ENCODE data around the gene DOK5. TPM values are rescaled to one million over a fixed set of nuclear protein-coding genes. Genes with fewer than 3 reads are reported as not detected.
"Not testable (repeated sequence)": the region's sequence is repeated elsewhere in the genome, so short reads cannot be mapped to it uniquely, and the experiment has no call there.

Gene DOK5
- total RNA-seq, 2 experiments from 2014 or later: 3.9 to 4.3 TPM

GRCh38 chr20:54474046-54474445 lies 1.3 kb upstream of the DOK5 start:
- no peaks in the 10 kb centered on the region for H3K36me3 Mint-ChIP-seq (ENCODE audit: low read depth)
- H3K27ac Mint-ChIP-seq: no peak overlapping the region
- CTCF ChIA-PET: no interaction called here
- no peak overlapping the region for H3K4me3 Mint-ChIP-seq
- peaks cover 3% of the 10 kb centered on the region for H3K9me3 Mint-ChIP-seq
- no peak for DNase-seq
- H3K4me1 Mint-ChIP-seq (ENCODE audit: low read depth): peaks cover 21% of the 10 kb centered on the region
- H3K27me3 Mint-ChIP-seq (ENCODE audit: low read depth): peaks cover 46% of the 10 kb centered on the region
- intact Hi-C loops (cut with micrococcal nuclease): loop anchor here (5.0 to 10.0 kb wide), 2 partner anchors 149 to 252 kb away; no protein-coding TSS in a partner anchor

GRCh38 chr20:54474866-54475265 lies 527 bp upstream of the DOK5 start:
- peaks cover 52% of the 10 kb centered on the region for H3K27me3 Mint-ChIP-seq (ENCODE audit: low read depth)
- intact Hi-C loops (cut with micrococcal nuclease): loop anchor here (5.0 to 10.0 kb wide), 2 partner anchors 150 to 253 kb away; no protein-coding TSS in a partner anchor
- no peak overlapping the region for H3K27ac Mint-ChIP-seq
- peaks cover 3% of the 10 kb centered on the region for H3K9me3 Mint-ChIP-seq
- no peaks in the 10 kb centered on the region for H3K36me3 Mint-ChIP-seq (ENCODE audit: low read depth)
- CTCF ChIA-PET: no interaction called here
- no peak for DNase-seq
- H3K4me1 Mint-ChIP-seq (ENCODE audit: low read depth): peaks cover 23% of the 10 kb centered on the region
- H3K4me3 Mint-ChIP-seq: peak overlapping the region; percentile 14

GRCh38 chr20:54476169-54477009 lies 996 bp downstream of the DOK5 start:
- CTCF ChIA-PET: no interaction called here
- intact Hi-C loops (cut with micrococcal nuclease): loop anchor here (10.0 kb wide), 1 partner anchor 152 kb away; no protein-coding TSS in a partner anchor
- H3K4me1 Mint-ChIP-seq (ENCODE audit: low read depth): peaks cover 24% of the 10 kb centered on the region
- no peak for DNase-seq
- peaks cover 3% of the 10 kb centered on the region for H3K9me3 Mint-ChIP-seq
- H3K4me3 Mint-ChIP-seq: peak overlapping the region; percentile 62
- no peak overlapping the region for H3K27ac Mint-ChIP-seq
- H3K36me3 Mint-ChIP-seq (ENCODE audit: low read depth): no peaks in the 10 kb centered on the region
- peaks cover 58% of the 10 kb centered on the region for H3K27me3 Mint-ChIP-seq (ENCODE audit: low read depth)

GRCh38 chr20:54477191-54477955 lies 2.0 kb downstream of the DOK5 start:
- intact Hi-C loops (cut with micrococcal nuclease): loop anchor here (10.0 kb wide), 1 partner anchor 153 kb away; no protein-coding TSS in a partner anchor
- H3K27ac Mint-ChIP-seq: no peak overlapping the region
- H3K4me1 Mint-ChIP-seq (ENCODE audit: low read depth): peaks cover 24% of the 10 kb centered on the region
- no peak for DNase-seq
- no peaks in the 10 kb centered on the region for H3K36me3 Mint-ChIP-seq (ENCODE audit: low read depth)
- H3K27me3 Mint-ChIP-seq (ENCODE audit: low read depth): peaks cover 61% of the 10 kb centered on the region
- CTCF ChIA-PET: no interaction called here
- H3K4me3 Mint-ChIP-seq: peak overlapping the region; percentile 62
- H3K9me3 Mint-ChIP-seq: no peaks in the 10 kb centered on the region

GRCh38 chr20:54479138-54479906 lies 3.9 kb downstream of the DOK5 start:
- H3K36me3 Mint-ChIP-seq (ENCODE audit: low read depth): no peaks in the 10 kb centered on the region
- CTCF ChIA-PET: interaction anchor here (0.6 to 0.7 kb wide), 2 partner anchors 9 to 1155 kb away, joined by 3 to 4 read pairs; no protein-coding TSS in a partner anchor
- peaks cover 16% of the 10 kb centered on the region for H3K4me1 Mint-ChIP-seq (ENCODE audit: low read depth)
- no peak for DNase-seq
- no peak overlapping the region for H3K27ac Mint-ChIP-seq
- intact Hi-C loops (cut with micrococcal nuclease): loop anchor here (10.0 kb wide), 1 partner anchor 155 kb away; no protein-coding TSS in a partner anchor
- H3K9me3 Mint-ChIP-seq: no peaks in the 10 kb centered on the region
- no peak overlapping the region for H3K4me3 Mint-ChIP-seq
- peaks cover 51% of the 10 kb centered on the region for H3K27me3 Mint-ChIP-seq (ENCODE audit: low read depth)

GRCh38 chr20:54479937-54480336 lies 4.5 kb downstream of the DOK5 start:
- DNase-seq; H3K27ac Mint-ChIP-seq; H3K36me3 Mint-ChIP-seq (ENCODE audit: low read depth); H3K4me1 Mint-ChIP-seq (ENCODE audit: low read depth); CTCF ChIA-PET; H3K9me3 Mint-ChIP-seq; H3K4me3 Mint-ChIP-seq: not testable (repeated sequence)
- peaks cover 48% of the 10 kb centered on the region for H3K27me3 Mint-ChIP-seq (ENCODE audit: low read depth)
- intact Hi-C loops (cut with micrococcal nuclease): loop anchor here (10.0 kb wide), 1 partner anchor 155 kb away; no protein-coding TSS in a partner anchor

GRCh38 chr20:54481442-54481841 lies 6.0 kb downstream of the DOK5 start:
- H3K36me3 Mint-ChIP-seq (ENCODE audit: low read depth): no peaks in the 10 kb centered on the region
- intact Hi-C loops (cut with micrococcal nuclease): no loop called here
- H3K4me3 Mint-ChIP-seq: no peak overlapping the region
- peaks cover 5% of the 10 kb centered on the region for H3K4me1 Mint-ChIP-seq (ENCODE audit: low read depth)
- H3K27ac Mint-ChIP-seq: no peak overlapping the region
- peaks cover 38% of the 10 kb centered on the region for H3K27me3 Mint-ChIP-seq (ENCODE audit: low read depth)
- CTCF ChIA-PET: no interaction called here
- H3K9me3 Mint-ChIP-seq: no peaks in the 10 kb centered on the region
- no peak for DNase-seq

- CTCF ChIA-PET: no interaction called here
- Mint-ChIP-seq H3K27ac (no peak overlapping the region), H3K27me3 (ENCODE audit: low read depth) (peaks cover 9% of the 10 kb centered on the region), H3K36me3 (ENCODE audit: low read depth) (no peaks in the 10 kb centered on the region), H3K4me3 (no peak overlapping the region), H3K9me3 (no peaks in the 10 kb centered on the region), H3K4me1 (ENCODE audit: low read depth) (no peaks in the 10 kb centered on the region)
- intact Hi-C loops (cut with micrococcal nuclease): no loop called here
- no peak for DNase-seq
Observed at GRCh38 chr20:54485631-54486030, 10.2 kb downstream of the DOK5 start.

GRCh38 chr20:54486585-54486984 lies 11.2 kb downstream of the DOK5 start:
- peaks cover 8% of the 10 kb centered on the region for H3K27me3 Mint-ChIP-seq (ENCODE audit: low read depth)
- CTCF ChIA-PET: no interaction called here
- H3K4me3 Mint-ChIP-seq: no peak overlapping the region
- H3K27ac Mint-ChIP-seq: no peak overlapping the region
- no peaks in the 10 kb centered on the region for H3K4me1 Mint-ChIP-seq (ENCODE audit: low read depth)
- intact Hi-C loops (cut with micrococcal nuclease): no loop called here
- no peaks in the 10 kb centered on the region for H3K36me3 Mint-ChIP-seq (ENCODE audit: low read depth)
- no peaks in the 10 kb centered on the region for H3K9me3 Mint-ChIP-seq
- no peak for DNase-seq

- H3K27me3 Mint-ChIP-seq (ENCODE audit: low read depth): peaks cover 11% of the 10 kb centered on the region
- H3K36me3 Mint-ChIP-seq (ENCODE audit: low read depth): no peaks in the 10 kb centered on the region
- H3K27ac Mint-ChIP-seq: no peak overlapping the region
- no peak overlapping the region for H3K4me3 Mint-ChIP-seq
- no peaks in the 10 kb centered on the region for H3K4me1 Mint-ChIP-seq (ENCODE audit: low read depth)
- CTCF ChIA-PET: no interaction called here
- intact Hi-C loops (cut with micrococcal nuclease): no loop called here
- no peaks in the 10 kb centered on the region for H3K9me3 Mint-ChIP-seq
- DNase-seq: no peak
Observed at GRCh38 chr20:54488442-54488841, 13.0 kb downstream of the DOK5 start.

- CTCF ChIA-PET: no interaction called here
- intact Hi-C loops (cut with micrococcal nuclease): no loop called here
- H3K4me1 Mint-ChIP-seq (ENCODE audit: low read depth): no peaks in the 10 kb centered on the region
- H3K36me3 Mint-ChIP-seq (ENCODE audit: low read depth): no peaks in the 10 kb centered on the region
- H3K27ac Mint-ChIP-seq: no peak overlapping the region
- H3K27me3 Mint-ChIP-seq (ENCODE audit: low read depth): peaks cover 13% of the 10 kb centered on the region
- DNase-seq: no peak
- no peaks in the 10 kb centered on the region for H3K9me3 Mint-ChIP-seq
- no peak overlapping the region for H3K4me3 Mint-ChIP-seq
Observed at GRCh38 chr20:54491506-54491905, 16.1 kb downstream of the DOK5 start.

All from activated naive CD4-positive, alpha-beta T cell treated with anti-CD3 and anti-CD28 coated beads for 36 hours (primary cell).